Lung (tissue), 12 donors: ENCODE data around the gene PNLDC1. TPM values are rescaled to one million over a fixed set of nuclear protein-coding genes. Genes with fewer than 3 reads are reported as not detected.

Source experiments
- ATAC-seq: fragments of 200-7000 bp; cut with Tn5 transposase; one replicate; pipeline ENCODE4 v1.9.1; 2020; ENCODE audit warnings: moderate number of reproducible peaks; ENCODE audit not compliant: insufficient read depth, low FRiP score
- DNase-seq, 3 donors: peaks; one replicate each; pipeline ENCODE4 v3.0.0-alpha.2; 2013 to 2017
- H3K27ac ChIP-seq, 2 donors: one replicate each; pipeline ENCODE4 v1.5.1; 2013; ENCODE audit warnings: mild to moderate bottlenecking in 2 of 2, moderate library complexity in 2 of 2, control low read depth in 1 of 2, inconsistent platforms in 1 of 2, low read depth in 1 of 2, low read length in 1 of 2
- H3K27me3 ChIP-seq, 3 donors: one replicate each; pipeline ENCODE4 v1.5.1; 2013; ENCODE audit warnings: low read length in 2 of 3; ENCODE audit not compliant: control insufficient read depth in 3 of 3, insufficient read depth in 3 of 3
- H3K36me3 ChIP-seq, 4 donors: one replicate each; pipeline ENCODE4 v1.5.1; 2013; ENCODE audit warnings: low read length in 4 of 4, mild to moderate bottlenecking in 1 of 4, moderate library complexity in 1 of 4; ENCODE audit not compliant: control insufficient read depth in 4 of 4, insufficient read depth in 4 of 4
- H3K4me1 ChIP-seq, 5 donors: one replicate each; pipeline ENCODE4 v1.5.1; 2013; ENCODE audit warnings: low read length in 5 of 5, mild to moderate bottlenecking in 2 of 5, moderate library complexity in 1 of 5; ENCODE audit not compliant: control insufficient read depth in 5 of 5, insufficient read depth in 5 of 5
- H3K4me3 ChIP-seq: one replicate; pipeline ENCODE4 v1.5.1; 2013; ENCODE audit warnings: mild to moderate bottlenecking, control low read depth, moderate library complexity
- H3K9ac ChIP-seq, 2 donors: one replicate each; pipeline ENCODE4 v1.5.1; 2013; ENCODE audit warnings: low read length in 2 of 2, control low read depth in 1 of 2; ENCODE audit not compliant: insufficient read depth in 1 of 2
- H3K9me3 ChIP-seq, 4 donors: one replicate each; pipeline ENCODE4 v1.5.1; 2013; ENCODE audit warnings: low read length in 3 of 4, mild to moderate bottlenecking in 1 of 4, moderate library complexity in 1 of 4; ENCODE audit not compliant: control insufficient read depth in 4 of 4, insufficient read depth in 3 of 4
- WGBS, 2 donors: extraction: QIAGEN DNeasy Blood & Tissue Kit; methylation state at CpG; one replicate each; pipeline ENCODE4 v1.1.7; 2013; 5-methylcytosine and 5-hydroxymethylcytosine counted together
- polyA plus RNA-seq, 2 donors: library from polyadenylated mRNA; stranded (reverse); fragments of 200-250 nt; gene quantifications; one replicate each; pipeline ENCODE4 v1.2.1, GENCODE V29; 2013
- total RNA-seq, 2 donors: library from RNA; depleted of rRNA in 1 of 2; stranded (reverse); fragments of >200 nt in 1 of 2; gene quantifications; one replicate each; pipeline ENCODE4 v1.2.1, GENCODE V29; 2014 to 2021
- TF ChIP-seq, protein P1 (sequence below): IDR thresholded peaks from 2 replicates; pipeline ENCODE4 v1.5.1; 2012; ENCODE audit warnings: mild to moderate bottlenecking; ENCODE audit errors: control extremely low read depth, extremely low read depth
- donor health status: control.
- donor health status: control.
- donor health status: Bipolar disorder and iron deficiency.
- donor health status: healthy.
- donor health status: DM: yes; HTN: yes; CAD: no.

The PNLDC1 gene
- total and polyA plus RNA-seq, 4 donors, result 0.14 to 0.28 (median 0.21) TPM

DNA sequence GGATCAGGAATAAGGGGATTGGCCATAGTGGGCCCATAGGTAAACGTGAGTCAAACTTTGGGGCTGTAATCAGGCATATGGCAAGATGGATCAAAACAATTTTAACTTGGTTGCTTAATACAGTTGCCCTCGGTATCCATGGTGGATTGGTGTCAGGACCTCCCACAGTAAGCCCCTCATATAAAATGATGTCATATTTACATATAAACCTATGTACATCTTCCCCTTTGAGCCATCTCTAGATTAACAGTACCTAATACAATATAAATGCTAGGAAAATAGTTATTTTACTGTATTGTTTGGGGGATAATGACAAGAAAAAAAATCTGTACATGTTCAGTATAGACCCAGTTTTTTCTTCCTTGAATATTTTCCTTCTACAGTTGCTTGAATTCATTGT lies 45.7 kb upstream of the PNLDC1 start:
- H3K27ac ChIP-seq, result no peak overlapping the region
- WGBS, 2 donors, result 90% methylated on average over 2 of the region's 2 CpGs
- TF ChIP-seq, protein P1, sequence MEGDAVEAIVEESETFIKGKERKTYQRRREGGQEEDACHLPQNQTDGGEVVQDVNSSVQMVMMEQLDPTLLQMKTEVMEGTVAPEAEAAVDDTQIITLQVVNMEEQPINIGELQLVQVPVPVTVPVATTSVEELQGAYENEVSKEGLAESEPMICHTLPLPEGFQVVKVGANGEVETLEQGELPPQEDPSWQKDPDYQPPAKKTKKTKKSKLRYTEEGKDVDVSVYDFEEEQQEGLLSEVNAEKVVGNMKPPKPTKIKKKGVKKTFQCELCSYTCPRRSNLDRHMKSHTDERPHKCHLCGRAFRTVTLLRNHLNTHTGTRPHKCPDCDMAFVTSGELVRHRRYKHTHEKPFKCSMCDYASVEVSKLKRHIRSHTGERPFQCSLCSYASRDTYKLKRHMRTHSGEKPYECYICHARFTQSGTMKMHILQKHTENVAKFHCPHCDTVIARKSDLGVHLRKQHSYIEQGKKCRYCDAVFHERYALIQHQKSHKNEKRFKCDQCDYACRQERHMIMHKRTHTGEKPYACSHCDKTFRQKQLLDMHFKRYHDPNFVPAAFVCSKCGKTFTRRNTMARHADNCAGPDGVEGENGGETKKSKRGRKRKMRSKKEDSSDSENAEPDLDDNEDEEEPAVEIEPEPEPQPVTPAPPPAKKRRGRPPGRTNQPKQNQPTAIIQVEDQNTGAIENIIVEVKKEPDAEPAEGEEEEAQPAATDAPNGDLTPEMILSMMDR, result no peak
- DNase-seq, result no peak
- H3K27me3 ChIP-seq, result no peaks in the 10 kb centered on the region
- H3K4me3 ChIP-seq, result no peak overlapping the region
- H3K9ac ChIP-seq, result no peak overlapping the region
- no peak for ATAC-seq
- no peaks in the 10 kb centered on the region for H3K9me3 ChIP-seq
- H3K36me3 ChIP-seq, result peaks cover 23 to 50% (median 31%) of the 10 kb centered on the region in 4 donors
- no peaks in the 10 kb centered on the region for H3K4me1 ChIP-seq

DNA sequence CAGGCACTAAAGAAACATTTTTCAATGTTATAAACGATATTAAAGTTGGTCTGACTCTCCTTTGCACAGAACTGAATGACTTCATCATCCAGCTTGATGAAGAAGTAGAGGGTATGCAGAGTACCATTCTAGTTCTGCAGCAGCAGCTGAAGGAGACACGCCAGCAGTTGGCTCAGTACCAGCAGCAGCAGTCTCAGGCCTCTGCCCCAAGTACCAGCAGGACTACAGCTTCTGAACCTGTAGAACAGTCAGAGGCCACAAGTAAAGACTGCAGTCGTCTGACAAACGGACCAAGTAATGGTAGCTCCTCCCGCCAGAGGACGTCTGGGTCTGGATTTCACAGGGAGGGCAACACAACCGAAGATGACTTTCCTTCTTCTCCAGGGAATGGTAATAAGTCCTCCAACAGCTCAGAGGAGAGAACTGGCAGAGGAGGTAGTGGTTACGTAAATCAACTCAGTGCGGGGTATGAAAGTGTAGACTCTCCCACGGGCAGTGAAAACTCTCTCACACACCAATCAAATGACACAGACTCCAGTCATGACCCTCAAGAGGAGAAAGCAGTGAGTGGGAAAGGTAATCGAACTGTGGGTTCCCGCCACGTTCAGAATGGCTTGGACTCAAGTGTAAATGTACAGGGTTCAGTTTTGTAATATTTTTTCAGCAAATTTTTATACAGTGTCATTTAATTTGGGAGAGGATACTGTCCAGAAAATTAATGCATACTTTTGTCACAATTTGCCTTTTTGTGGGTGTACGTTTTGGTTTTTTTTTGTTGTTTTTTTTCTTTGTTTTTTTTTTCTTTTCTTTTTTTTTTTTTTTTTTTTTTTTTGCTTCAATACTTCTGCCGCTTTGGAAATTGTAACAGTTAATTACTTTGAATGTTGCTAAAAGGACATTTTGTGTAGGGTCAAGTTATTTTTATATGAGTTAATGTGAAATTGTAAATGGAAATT lies 44.8 kb upstream of the PNLDC1 start:
- H3K9me3 ChIP-seq, result no peaks in the 10 kb centered on the region
- TF ChIP-seq, protein P1, result no peak
- H3K27ac ChIP-seq, result no peak overlapping the region
- no peaks in the 10 kb centered on the region for H3K27me3 ChIP-seq
- H3K4me1 ChIP-seq, result no peaks in the 10 kb centered on the region
- peak in 1 of 3 donors; percentile 13 for DNase-seq
- no peak overlapping the region for H3K9ac ChIP-seq
- ATAC-seq, result no peak
- 81 to 85% methylated on average over 15 of the region's 15 CpGs for WGBS, 2 donors
- H3K36me3 ChIP-seq, result peaks cover 23 to 48% (median 31%) of the 10 kb centered on the region in 4 donors
- no peak overlapping the region for H3K4me3 ChIP-seq

- Histone ChIP-seq H3K9ac (no peak overlapping the region), H3K4me1 (peaks cover 0 to 8% (median 5%) of the 10 kb centered on the region in 5 donors), H3K36me3 (peaks cover 20 to 45% (median 29%) of the 10 kb centered on the region in 4 donors), H3K4me3 (no peak overlapping the region), H3K9me3 (no peaks in the 10 kb centered on the region), H3K27ac (no peak overlapping the region), H3K27me3 (no peaks in the 10 kb centered on the region)
- no peak for ATAC-seq
- 74 to 91% methylated on average over 4 of the region's 4 CpGs for WGBS, 2 donors
- TF ChIP-seq, protein P1, result no peak
- no peak for DNase-seq
These were observed 43.6 kb upstream of the PNLDC1 start for GRCh38 chr6:159756508-159756907.
